ENCODE data around the gene URGCP. TPM values are rescaled to one million over a fixed set of nuclear protein-coding genes. Genes with fewer than 3 reads are reported as not detected.

Gene URGCP
- total and polyA plus RNA-seq, 8 donors: 12.1 to 27.5 (median 17.6) TPM

DNA sequence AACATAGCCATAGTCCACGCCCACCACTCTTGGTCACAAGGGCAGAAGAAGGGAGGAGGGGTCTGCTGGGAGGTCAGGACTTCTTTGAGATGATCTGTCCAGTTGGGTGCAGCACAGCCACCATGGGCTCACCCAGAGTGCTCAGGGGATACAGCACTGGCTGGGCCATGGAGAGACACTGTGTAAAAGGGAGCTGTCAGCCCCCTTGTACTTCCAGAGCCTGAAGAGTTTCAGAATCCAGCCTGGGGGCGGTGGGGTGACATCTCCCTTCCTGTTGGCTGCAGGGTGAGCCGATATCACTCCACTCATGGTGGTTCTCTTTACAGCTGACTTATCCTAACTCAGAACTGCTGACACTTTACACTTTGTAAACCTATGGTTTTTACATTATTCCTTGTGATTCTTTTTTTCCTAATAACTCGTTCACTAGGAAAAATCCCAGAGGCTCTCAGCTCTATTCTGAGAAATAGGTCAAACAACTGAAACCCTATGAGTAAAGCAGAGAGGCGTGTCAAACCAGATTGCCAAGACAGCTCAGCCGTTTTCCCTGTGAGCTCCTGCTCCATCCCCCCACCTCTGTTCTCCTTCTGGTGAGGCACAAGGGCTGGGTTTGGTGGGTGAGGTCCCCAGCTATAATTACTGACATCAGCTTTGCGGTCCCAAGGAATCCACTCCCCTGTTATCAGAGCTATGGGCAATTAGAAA is 33.8 kb downstream of the URGCP start:
- intact Hi-C loops (cut with DNase I): no loop called here
- ATAC-seq: peak in 1 of 4 donors; percentile 13
- Histone ChIP-seq H3K4me3 (no peak overlapping the region), H3K27ac (peak overlapping the region in 1 of 4 donors; percentile 39), H3K36me3 (peaks cover 0 to 20% (median 15%) of the 10 kb centered on the region in 3 donors), H3K27me3 (no peaks in the 10 kb centered on the region), H3K4me1 (peaks cover 6 to 10% (median 8%) of the 10 kb centered on the region in 3 donors), H3K9me3 (no peaks in the 10 kb centered on the region)
- TF ChIP-seq, protein P1, sequence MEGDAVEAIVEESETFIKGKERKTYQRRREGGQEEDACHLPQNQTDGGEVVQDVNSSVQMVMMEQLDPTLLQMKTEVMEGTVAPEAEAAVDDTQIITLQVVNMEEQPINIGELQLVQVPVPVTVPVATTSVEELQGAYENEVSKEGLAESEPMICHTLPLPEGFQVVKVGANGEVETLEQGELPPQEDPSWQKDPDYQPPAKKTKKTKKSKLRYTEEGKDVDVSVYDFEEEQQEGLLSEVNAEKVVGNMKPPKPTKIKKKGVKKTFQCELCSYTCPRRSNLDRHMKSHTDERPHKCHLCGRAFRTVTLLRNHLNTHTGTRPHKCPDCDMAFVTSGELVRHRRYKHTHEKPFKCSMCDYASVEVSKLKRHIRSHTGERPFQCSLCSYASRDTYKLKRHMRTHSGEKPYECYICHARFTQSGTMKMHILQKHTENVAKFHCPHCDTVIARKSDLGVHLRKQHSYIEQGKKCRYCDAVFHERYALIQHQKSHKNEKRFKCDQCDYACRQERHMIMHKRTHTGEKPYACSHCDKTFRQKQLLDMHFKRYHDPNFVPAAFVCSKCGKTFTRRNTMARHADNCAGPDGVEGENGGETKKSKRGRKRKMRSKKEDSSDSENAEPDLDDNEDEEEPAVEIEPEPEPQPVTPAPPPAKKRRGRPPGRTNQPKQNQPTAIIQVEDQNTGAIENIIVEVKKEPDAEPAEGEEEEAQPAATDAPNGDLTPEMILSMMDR (IDR thresholded peaks at IDR 0.05): no peak
- WGBS, 2 donors: 35 to 41% methylated on average over 7 of the region's 7 CpGs
- no peak for DNase-seq
- no peak for FAIRE-seq

DNA sequence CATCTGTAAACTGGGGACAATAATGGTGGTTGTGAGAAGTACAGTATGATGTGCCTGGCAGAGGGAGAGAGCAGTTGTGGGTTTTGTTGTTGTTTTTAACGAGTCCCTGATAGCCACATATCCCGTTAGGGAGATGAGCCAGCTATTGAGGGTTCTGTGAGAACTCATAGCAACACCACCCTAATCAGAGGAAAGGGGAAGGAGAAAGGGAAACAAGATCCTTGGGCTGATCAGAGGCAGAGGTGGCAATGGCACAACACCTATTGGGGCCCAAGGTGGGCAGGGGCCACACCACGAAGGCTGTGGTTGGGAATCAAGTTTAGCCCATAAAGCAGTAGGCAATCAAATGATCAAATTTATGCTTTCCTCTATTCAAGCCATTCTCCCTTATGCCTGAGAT is 35.3 kb downstream of the URGCP start:
- H3K27ac ChIP-seq: no peak overlapping the region
- intact Hi-C loops (cut with DNase I): no loop called here
- ATAC-seq (no peak), FAIRE-seq (no peak), DNase-seq (no peak)
- H3K4me1 ChIP-seq: peaks cover 6 to 10% (median 8%) of the 10 kb centered on the region in 3 donors
- no peak overlapping the region for H3K4me3 ChIP-seq
- peaks cover 0 to 10% (median 5%) of the 10 kb centered on the region in 3 donors for H3K36me3 ChIP-seq
- TF ChIP-seq, protein P1 (IDR thresholded peaks at IDR 0.05): no peak
- WGBS, 2 donors: 77 to 84% methylated on average over 3 of the region's 3 CpGs
- no peaks in the 10 kb centered on the region for H3K27me3 ChIP-seq
- H3K9me3 ChIP-seq: no peaks in the 10 kb centered on the region

DNA sequence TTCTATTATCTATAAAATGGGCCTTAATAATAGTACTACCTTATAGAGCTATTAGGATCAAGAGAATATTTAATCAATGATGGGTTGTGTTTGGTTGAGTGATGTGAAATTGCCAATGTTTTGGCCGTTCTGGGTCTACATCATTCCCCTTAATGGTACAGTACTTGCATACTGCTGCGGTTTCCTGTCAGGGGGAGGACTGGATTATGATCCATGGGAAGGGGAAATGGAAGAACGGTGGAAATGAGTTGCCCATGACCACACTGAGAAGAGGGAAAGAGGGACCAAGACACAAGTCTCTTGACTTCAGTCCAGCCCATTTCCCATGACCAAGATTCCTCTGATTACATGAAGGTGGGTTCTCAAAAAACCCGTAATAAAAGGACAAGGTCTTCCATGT is 36.1 kb downstream of the URGCP start:
- peaks cover 0 to 7% (median 0%) of the 10 kb centered on the region in 3 donors for H3K36me3 ChIP-seq
- intact Hi-C loops (cut with DNase I): no loop called here
- H3K27me3 ChIP-seq: no peaks in the 10 kb centered on the region
- peak overlapping the region in 1 of 4 donors; percentile 74 for H3K4me3 ChIP-seq
- FAIRE-seq (no peak), DNase-seq (no peak), ATAC-seq (no peak)
- H3K27ac ChIP-seq: peak overlapping the region in 1 of 4 donors; percentile 8
- WGBS, 2 donors: 77 to 82% methylated on average over 4 of the region's 4 CpGs
- H3K4me1 ChIP-seq: peaks cover 6 to 10% (median 8%) of the 10 kb centered on the region in 3 donors
- no peaks in the 10 kb centered on the region for H3K9me3 ChIP-seq
- TF ChIP-seq, protein P1 (IDR thresholded peaks at IDR 0.05): no peak

DNA sequence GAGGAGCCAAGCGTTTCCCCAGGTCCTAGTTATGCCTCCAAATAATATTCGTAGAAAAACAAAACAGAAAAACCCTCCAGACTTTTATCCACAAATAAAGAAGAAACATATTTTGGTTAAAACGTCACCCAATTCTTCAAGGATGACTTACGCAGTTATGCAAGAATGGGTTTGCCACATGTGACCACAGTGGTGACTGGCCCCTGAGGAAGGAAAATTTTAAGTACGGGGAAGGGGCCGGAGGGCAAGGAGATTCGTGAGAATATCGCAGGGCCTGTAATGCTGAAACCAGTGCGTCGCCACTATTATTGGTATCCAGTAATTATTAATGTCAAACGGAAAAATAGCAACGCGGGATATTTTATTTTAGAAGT is 36.5 kb downstream of the URGCP start:
- ATAC-seq: peak in 3 of 4 donors; percentile 6 to 39 (median 26)
- no peak for DNase-seq
- peaks cover 6 to 10% (median 8%) of the 10 kb centered on the region in 3 donors for H3K4me1 ChIP-seq
- no peak for FAIRE-seq
- H3K27me3 ChIP-seq: no peaks in the 10 kb centered on the region
- TF ChIP-seq, protein P1 (IDR thresholded peaks at IDR 0.05): no peak
- H3K9me3 ChIP-seq: no peaks in the 10 kb centered on the region
- H3K27ac ChIP-seq: peak overlapping the region in 3 of 4 donors; percentile 66 to 83 (median 74)
- intact Hi-C loops (cut with DNase I): no loop called here
- 38% methylated on average over 13 of the region's 13 CpGs for WGBS, 2 donors
- peaks cover 0 to 6% (median 0%) of the 10 kb centered on the region in 3 donors for H3K36me3 ChIP-seq
- H3K4me3 ChIP-seq: peak overlapping the region; percentile 41 to 74 (median 60)
